H1 (cell line): Measurements from ENCODE around the gene ARHGEF2. TPM values are rescaled to one million over a fixed set of nuclear protein-coding genes. Genes with fewer than 3 reads are reported as not detected.

Source experiments
- CTCF ChIA-PET: fragments of 300-600 bp; sonication (Branson Sonifier 250); formaldehyde crosslinking; loops from one replicate; lab custom pipeline; 2021; ENCODE audit not compliant: partially characterized antibody; lab: Charles Lee
- POLR2A ChIA-PET: fragments of 300-600 bp; sonication (Branson Sonifier 250); formaldehyde crosslinking; loops from one replicate; lab custom pipeline; 2021; ENCODE audit warnings: inconsistent platforms; ENCODE audit not compliant: partially characterized antibody; lab: Charles Lee
- DNase-seq, 2 experiments: peaks; one replicate each; pipeline versions ENCODE4 v3.0.0 to v3.0.0-alpha.2; 2010 to 2022; ENCODE audit warnings: low spot score in 2 of 2, low read depth in 1 of 2, mixed read lengths in 1 of 2
- FAIRE-seq: peaks from 2 replicates; lab custom pipeline; 2011; peaks lifted over from hg19 to GRCh38; lab: Jason Lieb, UNC
- H2AFZ ChIP-seq: 2 replicates; pipeline ENCODE4 v1.8.1; 2012; ENCODE audit warnings: low read length, inconsistent platforms
- H2AK5ac ChIP-seq: 2 replicates; pipeline ENCODE4 v1.6.1; 2013; ENCODE audit warnings: low read depth, low read length
- H2BK120ac ChIP-seq: replicated peaks from 2 replicates; pipeline ENCODE3; 2013; ENCODE audit warnings: low read depth, low read length, inconsistent platforms
- H2BK12ac ChIP-seq: 2 replicates; pipeline ENCODE4 v1.6.1; 2013; ENCODE audit warnings: low read depth, low read length
- H2BK15ac ChIP-seq: 2 replicates; pipeline ENCODE4 v1.6.1; 2013; ENCODE audit warnings: low read length
- H2BK20ac ChIP-seq: 2 replicates; pipeline ENCODE4 v1.6.1; 2013; ENCODE audit warnings: low read length
- H2BK5ac ChIP-seq: 2 replicates; pipeline ENCODE4 v1.6.1; 2013; ENCODE audit warnings: low read depth, low read length
- H3K14ac ChIP-seq: 2 replicates; pipeline ENCODE4 v1.6.1; 2013; ENCODE audit warnings: inconsistent platforms; ENCODE audit not compliant: insufficient read length
- H3K18ac ChIP-seq: 2 replicates; pipeline ENCODE4 v1.6.1; 2013; ENCODE audit warnings: low read length; ENCODE audit errors: extremely low read depth
- H3K23ac ChIP-seq: 2 replicates; pipeline ENCODE4 v1.6.1; 2013; ENCODE audit warnings: inconsistent platforms; ENCODE audit not compliant: insufficient read length
- H3K23me2 ChIP-seq: 2 replicates; pipeline ENCODE4 v1.6.1; 2013; ENCODE audit warnings: low read depth, low read length
- H3K27ac ChIP-seq: 2 replicates; pipeline ENCODE4 v1.6.1; 2011; ENCODE audit warnings: low read depth, low read length, inconsistent platforms
- H3K27me3 ChIP-seq, 4 experiments: replicated peaks in 1 of 4; 1 replicate in 1 of 4; 2 replicates in 3 of 4; pipeline versions ENCODE4 v1.6.1 to v1.8.1; 2011 to 2013; ENCODE audit warnings: low read length in 3 of 4, mild to moderate bottlenecking in 3 of 4, inconsistent platforms in 2 of 4, mixed read lengths in 2 of 4, moderate library complexity in 1 of 4; ENCODE audit not compliant: control insufficient read depth in 3 of 4, insufficient read depth in 3 of 4; ENCODE audit errors: extremely low read depth in 1 of 4
- H3K36me3 ChIP-seq, 4 experiments: 2 replicates each; pipeline versions ENCODE4 v1.6.1 to v1.8.1; 2011 to 2013; ENCODE audit warnings: mild to moderate bottlenecking in 4 of 4, low read length in 3 of 4, moderate library complexity in 2 of 4, control low read depth in 1 of 4, inconsistent platforms in 1 of 4; ENCODE audit not compliant: insufficient read depth in 4 of 4, control insufficient read depth in 2 of 4
- H3K4ac ChIP-seq: replicated peaks from 2 replicates; pipeline ENCODE3; 2013; ENCODE audit warnings: low read length, low read depth, mixed read lengths, inconsistent platforms; ENCODE audit not compliant: insufficient read length
- H3K4me1 ChIP-seq, 4 experiments: replicated peaks in 1 of 4; 1 replicate in 1 of 4; 2 replicates in 3 of 4; pipeline versions ENCODE4 v1.6.1 to v1.8.1; 2011 to 2013; ENCODE audit warnings: low read length in 3 of 4, inconsistent platforms in 2 of 4, mixed read lengths in 1 of 4; ENCODE audit not compliant: insufficient read depth in 4 of 4, control insufficient read depth in 3 of 4
- H3K4me2 ChIP-seq, 2 experiments: 2 replicates each; pipeline versions ENCODE4 v1.6.1 to v1.8.1; 2011 to 2013; ENCODE audit warnings: low read depth in 2 of 2, low read length in 2 of 2, control low read depth in 1 of 2, inconsistent platforms in 1 of 2, mild to moderate bottlenecking in 1 of 2; ENCODE audit not compliant: insufficient read depth in 1 of 2
- H3K4me3 ChIP-seq, 4 experiments: fragments of 200-600, 300-600 bp in 1 of 4; sonication (generic), shearing (Covaris generic), sonication (Bioruptor Twin) in 1 of 4; 2 replicates each; pipeline versions ENCODE4 v1.5.1 to v1.8.1; 2011 to 2016; ENCODE audit warnings: low read length in 4 of 4, low read depth in 3 of 4, control low read depth in 2 of 4, inconsistent platforms in 2 of 4, mild to moderate bottlenecking in 2 of 4, mixed read lengths in 1 of 4, moderate library complexity in 1 of 4; ENCODE audit not compliant: insufficient read depth in 2 of 4; ENCODE audit errors: extremely low read depth in 1 of 4
- H3K56ac ChIP-seq: replicated peaks from 2 replicates; pipeline ENCODE3; 2013; ENCODE audit warnings: low read depth, mild to moderate bottlenecking, mixed read lengths, low read length, inconsistent platforms; ENCODE audit not compliant: insufficient read length
- H3K79me1 ChIP-seq: 2 replicates; pipeline ENCODE4 v1.6.1; 2013; ENCODE audit warnings: low read depth, low read length, control low read depth
- H3K79me2 ChIP-seq, 2 experiments: 2 replicates each; pipeline versions ENCODE4 v1.6.1 to v1.8.1; 2012 to 2013; ENCODE audit warnings: low read length in 2 of 2, mild to moderate bottlenecking in 2 of 2, inconsistent platforms in 1 of 2; ENCODE audit not compliant: insufficient read depth in 2 of 2, control insufficient read depth in 1 of 2
- H3K9ac ChIP-seq, 4 experiments: replicated peaks in 1 of 4; 1 replicate in 1 of 4; 2 replicates in 3 of 4; pipeline versions ENCODE4 v1.6.1 to v1.8.1; 2011 to 2013; ENCODE audit warnings: low read depth in 3 of 4, low read length in 3 of 4, control low read depth in 2 of 4, mild to moderate bottlenecking in 2 of 4, moderate library complexity in 2 of 4, inconsistent platforms in 1 of 4; ENCODE audit errors: extremely low read depth in 1 of 4
- H3K9me3 ChIP-seq, 2 experiments: 2 replicates each; pipeline versions ENCODE4 v1.6.1 to v1.8.1; 2012 to 2013; ENCODE audit warnings: mild to moderate bottlenecking in 2 of 2, moderate library complexity in 2 of 2, control low read depth in 1 of 2, inconsistent platforms in 1 of 2, low read depth in 1 of 2, low read length in 1 of 2, mixed read lengths in 1 of 2; ENCODE audit not compliant: insufficient read depth in 2 of 2
- H4K20me1 ChIP-seq, 2 experiments: replicated peaks in 1 of 2; 2 replicates each; pipeline versions ENCODE3 to v1.8.1; 2011 to 2013; ENCODE audit warnings: inconsistent platforms in 2 of 2, low read length in 2 of 2, mild to moderate bottlenecking in 1 of 2; ENCODE audit not compliant: insufficient read depth in 2 of 2, control insufficient read depth in 1 of 2
- H4K5ac ChIP-seq: 2 replicates; pipeline ENCODE4 v1.6.1; 2013; ENCODE audit warnings: low read length, low read depth, mixed read lengths, inconsistent platforms; ENCODE audit not compliant: insufficient read length
- H4K8ac ChIP-seq: 2 replicates; pipeline ENCODE4 v1.8.0; 2013; ENCODE audit warnings: mild to moderate bottlenecking, moderate library complexity, low read length, inconsistent platforms; ENCODE audit not compliant: insufficient read depth; ENCODE audit errors: extremely low read depth
- H4K91ac ChIP-seq: replicated peaks from 2 replicates; pipeline ENCODE3; 2013; ENCODE audit warnings: low read length, mixed read lengths, inconsistent platforms; ENCODE audit not compliant: insufficient read length
- MAFK ChIP-seq: IDR thresholded peaks from 2 replicates; pipeline ENCODE4 v1.6.1; 2012; ENCODE audit warnings: low read depth, mild to moderate bottlenecking, improper control_type of control experiment, low read length
- POLR2A ChIP-seq, 2 experiments: IDR thresholded peaks; 1 replicate in 1 of 2; 2 replicates in 1 of 2; pipeline ENCODE4 v1.6.1; 2011; ENCODE audit warnings: low read depth in 2 of 2, low read length in 2 of 2, mild to moderate bottlenecking in 2 of 2; ENCODE audit errors: control extremely low read depth in 1 of 2
- WGBS, 2 experiments: shearing (Covaris generic) in 1 of 2; methylation state at CpG; one replicate each; pipeline versions ENCODE4 v1.1.6 to v1.1.7; 2013 to 2015; ENCODE audit warnings: low lambda C conversion rate in 2 of 2, mixed read lengths in 2 of 2, inconsistent platforms in 1 of 2, low coverage in 1 of 2, missing lambda C conversion rate in 1 of 2; ENCODE audit not compliant: insufficient replicate concordance in 2 of 2, insufficient coverage in 1 of 2, insufficient read length in 1 of 2; ENCODE audit errors: extremely low coverage in 1 of 2, missing lambda C conversion rate in 1 of 2; 5-methylcytosine and 5-hydroxymethylcytosine counted together
- polyA plus RNA-seq, 7 experiments: library from polyadenylated mRNA; depleted of rRNA in 3 of 7; stranded (reverse) in 5 of 7; unstranded in 2 of 7; fragments of >200 nt in 5 of 7; fragments of 200-250 nt in 2 of 7; gene quantifications; 1 replicate in 5 of 7; 2 replicates in 1 of 7; 4 replicates in 1 of 7; pipeline versions ENCODE4 v1.2.1 to v1.2.3, GENCODE V29; 2011 to 2013; ENCODE audit warnings: missing spikeins in 2 of 7, mixed read lengths in 2 of 7
- total RNA-seq: library from RNA; stranded (reverse); fragmentation: NEBNext Ultra II Directional; extraction: Animal tissue kit (Norgen Biotek cat#: 25700); gene quantifications from 2 replicates; pipeline ENCODE4 v1.2.1, GENCODE V29; 2021

Gene ARHGEF2
- total and polyA plus RNA-seq, 2 of the 8 experiments (the other 6 are each of a cell fraction or from before 2014, with no cell fraction given) = 42.7 to 80.5 TPM

GRCh38 chr1:155941845-155942531, 36.4 kb downstream of the ARHGEF2 start:
- peak; percentile 8 to 22; a peak in 1 of 3 replicates for TF ChIP-seq POLR2A (IDR thresholded peaks at IDR 0.05; ENCODE audit: control extremely low read depth in 1 of 2, low read depth in 2 of 2, low read length in 2 of 2)
- no peak for TF ChIP-seq MAFK
- H3K23me2 ChIP-seq = no peaks in the 10 kb centered on the region
- H3K4ac ChIP-seq = no peak overlapping the region
- FAIRE-seq (no peak), DNase-seq (no peak)
- CTCF ChIA-PET = interaction anchor here (0.6 to 5.1 kb wide), 6 partner anchors 10 to 182 kb away, joined by 3 to 41 read pairs (median 6); partner anchors contain the start of gene UBQLN4
- no peaks in the 10 kb centered on the region for H3K79me2 ChIP-seq
- H4K91ac ChIP-seq = peak overlapping the region; percentile 61
- H2BK12ac ChIP-seq = 0 out of 2 replicates have a peak overlapping the region, but pooled peaks have one; percentile 55
- H2AK5ac ChIP-seq = no peak overlapping the region; the same call in 1 of the 2 replicates
- 93% methylated on average over 29 of the region's 29 CpGs; no CpG with 5 or more reads in 1 of the 2 experiments for WGBS, 2 experiments
- H3K4me1 ChIP-seq = peaks cover 0 to 9% (median 3%) of the 10 kb centered on the region in 4 experiments; a peak in 5 of 7 replicates
- H4K8ac ChIP-seq = peak overlapping the region; percentile 30; the same call in 1 of the 2 replicates
- no peak overlapping the region for H2BK15ac ChIP-seq
- no peak overlapping the region for H3K14ac ChIP-seq
- no peaks in the 10 kb centered on the region for H3K9me3 ChIP-seq
- no peak overlapping the region for H4K5ac ChIP-seq
- no peak overlapping the region for H3K4me3 ChIP-seq
- no peak overlapping the region for H3K18ac ChIP-seq
- H2BK5ac ChIP-seq = no peak overlapping the region
- no peak overlapping the region for H3K27ac ChIP-seq
- no peaks in the 10 kb centered on the region for H4K20me1 ChIP-seq
- H3K23ac ChIP-seq = no peak overlapping the region
- H3K4me2 ChIP-seq = no peak overlapping the region
- H3K56ac ChIP-seq = no peak overlapping the region
- no peak overlapping the region for H3K9ac ChIP-seq
- peaks cover 0 to 8% (median 1%) of the 10 kb centered on the region in 4 experiments; a peak in 3 of 8 replicates for H3K36me3 ChIP-seq
- POLR2A ChIA-PET = interaction anchor here (0.6 to 5.0 kb wide), 14 partner anchors 9 to 836 kb away, joined by 3 to 71 read pairs (median 5); partner anchors contain the start of genes ARHGEF2, KHDC4 and RAB25
- no peaks in the 10 kb centered on the region for H3K27me3 ChIP-seq
- H2AFZ ChIP-seq = no peak overlapping the region
- no peaks in the 10 kb centered on the region for H3K79me1 ChIP-seq
- no peak overlapping the region for H2BK120ac ChIP-seq
- no peak overlapping the region for H2BK20ac ChIP-seq
